Hepatic stellate cell (primary cell): Measurements from ENCODE around the gene OR11A1.

Experiments used
- DNase-seq: peaks from one replicate; pipeline ENCODE4 v3.0.0; 2011; ENCODE audit warnings: low spot score

The OR11A1 gene, protein sequence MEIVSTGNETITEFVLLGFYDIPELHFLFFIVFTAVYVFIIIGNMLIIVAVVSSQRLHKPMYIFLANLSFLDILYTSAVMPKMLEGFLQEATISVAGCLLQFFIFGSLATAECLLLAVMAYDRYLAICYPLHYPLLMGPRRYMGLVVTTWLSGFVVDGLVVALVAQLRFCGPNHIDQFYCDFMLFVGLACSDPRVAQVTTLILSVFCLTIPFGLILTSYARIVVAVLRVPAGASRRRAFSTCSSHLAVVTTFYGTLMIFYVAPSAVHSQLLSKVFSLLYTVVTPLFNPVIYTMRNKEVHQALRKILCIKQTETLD

GRCh38 chr6:29456971-29457370, at the start of gene OR11A1, which contains the start of gene OR2H1:
OR11A1 (minus strand) TSS chr6:29457071; CDS start chr6:29427641, 29,430 bp downstream.
OR2H1 (plus strand) TSS chr6:29457155; CDS start chr6:29461770, 4,615 bp downstream.
- DNase-seq: no peak

DNA sequence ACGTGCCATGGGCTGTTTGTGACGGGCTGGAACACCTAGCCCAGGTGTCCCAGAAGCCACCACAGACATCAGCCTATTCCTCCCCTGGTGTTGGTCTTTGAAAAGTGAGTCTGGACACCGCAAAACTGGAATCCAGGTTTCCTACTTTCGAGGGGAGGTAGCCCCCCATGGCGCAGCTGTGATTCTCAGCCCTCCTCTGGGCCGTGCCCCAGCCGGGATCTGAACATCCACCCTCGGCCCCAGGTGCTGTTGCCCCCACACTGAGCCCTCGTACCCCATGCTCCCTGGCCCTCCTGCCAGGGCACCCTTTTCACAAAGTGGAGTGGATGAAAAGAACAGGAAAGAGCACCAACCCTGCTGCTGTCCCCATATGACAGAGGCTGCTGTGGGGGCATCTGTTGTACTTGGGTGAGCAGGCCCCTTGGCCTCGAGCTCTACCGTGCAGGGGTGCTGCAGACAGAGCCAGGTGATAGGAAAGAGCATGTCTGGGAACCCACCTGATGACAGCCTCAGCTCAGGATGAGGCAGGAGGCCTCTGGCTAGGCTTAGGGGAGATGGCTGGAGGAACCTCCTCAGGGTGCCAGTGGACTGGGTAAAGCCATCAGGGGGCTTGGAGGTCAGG, 49.7 kb upstream of the OR11A1 start:
- no peak for DNase-seq

- no peak for DNase-seq
Observed at GRCh38 chr6:29505808-29506207, 48.9 kb upstream of the OR11A1 start.

- DNase-seq: no peak
Observed at GRCh38 chr6:29504961-29505360, 48.1 kb upstream of the OR11A1 start.

DNA sequence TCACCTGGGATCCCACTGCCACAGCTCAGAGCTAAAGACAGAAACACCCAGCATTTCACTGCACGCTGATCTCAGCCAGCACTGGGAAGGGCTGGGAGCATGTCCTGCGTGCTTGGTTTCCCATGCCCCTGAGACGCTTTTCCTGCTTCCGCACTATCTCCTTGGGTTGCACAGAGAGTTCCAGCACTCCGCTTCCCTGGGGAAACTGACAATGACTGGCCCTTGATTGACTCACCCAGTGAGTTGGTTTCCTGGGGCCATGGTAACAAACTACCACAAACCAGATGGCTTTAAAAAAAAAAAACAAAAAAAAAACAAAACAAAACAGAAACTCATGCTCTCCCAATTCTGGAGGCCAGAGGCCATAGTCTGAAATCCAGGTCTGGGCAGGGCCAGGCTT, 45.7 kb upstream of the OR11A1 start:
- no peak for DNase-seq

DNA sequence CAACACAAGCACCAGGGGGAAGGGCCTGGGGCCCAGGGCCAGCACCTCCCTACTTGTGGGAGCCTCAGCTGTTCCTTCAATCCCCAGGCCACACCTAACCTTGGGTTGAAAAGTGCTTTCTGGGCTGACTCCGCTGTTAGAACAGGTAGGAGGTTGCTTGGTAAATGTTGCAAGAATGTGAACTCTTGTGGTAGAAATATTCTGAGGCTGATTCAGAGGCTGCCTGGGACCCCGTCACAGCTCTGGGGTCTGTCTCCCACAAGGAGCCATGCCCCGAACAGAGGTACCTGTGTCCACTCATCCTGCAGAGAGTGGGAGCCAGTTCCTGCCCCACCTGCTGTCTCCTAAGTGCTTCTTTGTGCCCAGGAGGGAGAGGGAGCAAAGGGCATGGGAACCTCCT, 45.3 kb upstream of the OR11A1 start:
- no peak for DNase-seq

DNA sequence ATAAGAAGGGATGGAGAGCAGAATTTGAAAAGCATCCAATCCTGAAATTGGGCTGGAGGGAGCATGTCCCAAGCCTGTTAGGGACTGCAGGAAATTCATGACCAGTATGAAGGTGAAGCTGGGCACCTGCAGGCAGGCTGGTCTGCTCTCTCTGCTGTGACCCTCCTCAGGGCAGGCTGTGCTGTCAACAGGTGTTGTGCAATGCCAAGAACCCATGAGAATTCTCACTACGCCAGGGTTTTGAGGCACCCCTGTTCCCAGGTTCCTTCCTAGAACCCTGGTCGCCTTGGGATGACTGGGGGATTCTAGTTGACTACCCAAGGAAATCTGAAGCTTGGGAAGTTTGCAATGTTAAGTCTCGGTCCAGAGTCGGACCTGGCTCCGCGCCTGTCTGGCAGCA, 44.2 kb upstream of the OR11A1 start:
- DNase-seq: no peak

- no peak for DNase-seq
Observed at GRCh38 chr6:29500594-29500993, 43.7 kb upstream of the OR11A1 start.

GRCh38 chr6:29499704-29500103, 42.8 kb upstream of the OR11A1 start:
- DNase-seq: no peak

DNA sequence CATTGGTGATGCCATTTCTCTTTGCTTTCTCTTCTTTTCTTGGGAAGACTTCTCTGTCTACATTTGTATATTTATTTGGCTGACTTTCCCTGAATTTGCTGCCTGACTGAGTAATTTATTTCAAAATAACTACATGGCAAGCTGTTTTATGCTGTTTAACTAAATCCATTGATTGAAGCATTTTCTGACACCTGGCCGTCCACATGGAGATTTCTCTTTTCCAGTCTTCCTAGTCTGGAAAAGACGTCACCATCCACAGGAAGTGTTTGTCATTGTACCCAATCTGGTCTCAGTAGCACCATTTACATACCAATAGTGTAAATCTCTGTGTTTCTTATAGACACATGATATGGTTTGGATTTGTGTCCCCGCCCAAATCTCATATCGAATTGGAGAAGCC, 40.1 kb upstream of the OR11A1 start:
- DNase-seq: no peak

DNA sequence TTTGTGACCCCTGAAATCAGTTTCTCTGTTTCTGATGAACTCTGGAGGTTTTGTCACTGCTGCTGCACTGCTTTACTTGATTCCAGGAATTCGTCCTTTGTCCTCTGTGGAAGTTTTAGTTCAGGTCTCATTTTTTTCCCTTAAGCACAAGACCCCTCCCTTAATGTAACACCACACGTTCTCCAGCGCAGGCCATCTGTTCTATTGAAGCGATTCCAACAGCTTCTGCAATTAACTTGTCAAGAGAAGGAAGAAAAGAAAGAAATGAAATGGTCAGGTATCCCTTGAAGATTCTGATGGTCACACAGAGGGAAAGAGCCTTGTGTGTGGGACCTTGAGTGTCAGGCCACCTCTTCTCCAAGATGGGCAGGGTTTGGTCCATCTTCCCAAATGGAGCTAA, 38.7 kb upstream of the OR11A1 start:
- DNase-seq: no peak

GRCh38 chr6:29494131-29494530, 37.3 kb upstream of the OR11A1 start:
- no peak for DNase-seq

GRCh38 chr6:29493261-29493660, 36.4 kb upstream of the OR11A1 start:
- DNase-seq: no peak

DNA sequence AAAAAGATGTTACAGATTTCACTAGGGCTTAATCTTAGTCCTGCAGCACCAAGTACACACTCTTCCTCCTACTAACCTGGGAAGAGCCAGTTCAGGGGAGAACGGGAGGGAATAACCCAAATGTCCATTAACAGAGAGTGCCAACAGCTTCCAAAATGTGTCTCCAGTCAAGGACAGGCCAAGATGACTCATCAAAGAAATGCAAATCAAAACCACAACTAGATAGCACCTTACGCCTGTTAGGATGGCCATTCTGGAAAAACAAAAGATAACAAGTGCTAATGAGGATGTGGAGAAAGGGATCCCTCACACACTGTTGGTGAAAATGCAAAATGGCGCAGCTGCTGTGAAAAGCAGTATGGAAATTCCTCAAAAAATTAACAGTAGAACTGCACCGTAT, 34.7 kb upstream of the OR11A1 start:
- DNase-seq: no peak

DNA sequence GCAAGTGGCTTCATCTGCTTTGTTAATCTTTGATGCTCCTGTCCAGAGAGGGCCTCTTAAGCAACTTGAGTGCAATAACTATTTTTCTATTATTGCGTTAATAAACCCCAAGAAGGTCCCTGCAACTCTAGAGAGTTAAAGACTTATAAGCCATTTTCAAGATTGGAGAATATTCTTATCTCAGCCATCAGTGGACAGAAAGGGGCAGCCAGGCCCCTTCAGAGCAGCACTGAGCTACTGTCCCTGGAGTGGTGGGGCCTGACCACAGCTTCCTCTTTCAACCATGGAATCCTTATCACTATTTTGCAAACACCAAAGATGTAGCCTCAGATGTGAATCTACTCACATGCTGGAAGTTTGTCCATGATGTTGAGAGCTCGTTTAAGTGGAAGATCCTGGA, 33.7 kb upstream of the OR11A1 start:
- DNase-seq: no peak

DNA sequence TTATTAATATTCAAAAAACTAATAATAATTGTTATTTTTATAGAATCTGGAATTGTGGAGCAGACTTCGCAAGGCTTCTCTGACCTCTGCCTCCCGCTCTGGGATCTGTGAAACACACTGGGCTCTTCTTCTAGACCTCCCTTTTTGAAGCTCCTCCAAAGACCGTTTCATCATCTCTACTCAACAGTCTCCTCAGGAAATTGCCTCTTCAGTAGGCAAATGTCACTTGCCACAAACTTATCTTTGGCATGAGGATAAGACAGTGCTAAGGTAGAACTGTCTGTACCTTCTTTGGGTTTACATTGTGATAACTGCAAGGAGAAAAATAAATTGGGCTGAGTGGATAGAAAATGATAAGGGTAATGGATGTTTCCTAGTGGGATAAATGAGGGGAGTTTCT, 33.2 kb upstream of the OR11A1 start:
- no peak for DNase-seq

DNA sequence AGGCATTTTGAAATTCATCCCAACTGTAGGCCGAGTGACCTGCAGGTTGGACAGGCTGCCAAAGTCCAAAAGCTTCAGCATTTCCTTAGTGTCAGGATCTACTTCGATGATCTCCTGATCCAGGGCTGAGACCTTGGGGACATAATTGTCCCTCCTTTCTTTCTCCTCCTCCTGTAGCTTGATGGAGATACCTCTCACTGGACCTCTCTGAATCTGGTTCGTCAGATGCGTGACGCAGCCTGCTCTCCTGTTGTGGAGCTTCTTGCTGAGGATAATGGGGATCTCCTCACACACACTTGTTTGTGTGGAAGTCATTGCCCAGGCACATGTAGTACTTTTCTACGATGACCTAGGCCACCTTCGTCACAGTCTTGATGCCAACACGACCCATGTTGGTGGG, 32.4 kb upstream of the OR11A1 start:
- no peak for DNase-seq

DNA sequence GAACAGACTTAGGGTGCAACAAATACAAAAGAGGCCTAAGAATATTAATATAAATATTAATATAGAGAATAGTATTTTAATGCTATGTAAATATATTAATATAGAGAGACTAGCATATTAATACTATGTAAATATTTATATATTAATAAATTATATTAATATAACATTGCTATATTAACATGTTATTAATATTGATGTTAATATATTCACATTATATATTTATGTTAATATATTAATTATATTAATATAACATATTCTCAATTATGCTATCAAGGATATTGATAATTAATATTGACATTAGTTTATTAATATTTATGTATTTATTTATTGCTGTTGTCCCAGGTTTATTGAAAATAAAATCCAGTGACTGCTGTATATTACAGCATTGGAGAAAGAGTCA, 32.0 kb upstream of the OR11A1 start:
- DNase-seq: no peak

DNA sequence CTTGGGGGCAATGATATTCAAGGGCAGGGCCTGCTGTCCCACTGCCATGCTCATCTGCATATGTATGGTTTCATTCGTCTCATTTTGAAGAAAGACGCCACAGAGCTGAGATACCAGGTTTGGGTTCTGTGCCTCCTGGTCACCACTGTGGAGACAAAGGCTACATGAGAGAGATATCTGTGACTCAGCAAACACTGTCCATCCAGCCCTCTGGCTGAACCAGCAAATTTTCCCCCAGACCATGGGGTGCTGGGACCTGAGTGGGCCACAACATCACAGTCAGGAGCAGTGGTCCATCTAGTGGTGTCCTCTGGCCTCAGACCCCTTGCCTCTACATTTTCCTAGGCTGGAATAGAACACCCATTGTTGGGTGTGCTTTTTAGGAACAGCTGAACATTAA, 30.8 kb upstream of the OR11A1 start, which contains the start of gene MAS1L:
Gene MAS1L, minus strand, starts transcription at position 297 of the 400 bp plus-strand sequence. Its CDS starts 54 bp downstream, at position 243.
- DNase-seq: no peak

GRCh38 chr6:29487131-29487530, 30.3 kb upstream of the OR11A1 start:
- no peak for DNase-seq

DNA sequence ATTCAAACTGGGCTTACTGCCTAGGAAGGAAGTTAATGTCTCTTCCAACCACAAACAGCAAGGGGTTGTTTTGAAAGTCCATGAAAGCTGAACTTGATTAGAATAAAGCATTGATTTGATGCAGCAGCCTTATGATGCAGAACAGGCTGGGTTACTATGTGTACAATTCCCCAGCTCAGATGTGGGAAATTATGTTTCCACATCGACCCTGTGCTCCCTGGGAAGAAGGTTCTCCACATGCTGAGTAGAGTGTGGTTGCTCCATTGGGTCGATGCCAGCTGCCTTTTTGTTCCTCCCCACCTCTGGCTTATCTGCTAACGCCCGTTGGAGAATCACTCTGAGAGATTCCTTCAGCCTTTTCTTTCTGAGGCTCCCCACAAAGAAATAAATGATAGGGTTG, 29.7 kb upstream of the OR11A1 start:
- no peak for DNase-seq

DNA sequence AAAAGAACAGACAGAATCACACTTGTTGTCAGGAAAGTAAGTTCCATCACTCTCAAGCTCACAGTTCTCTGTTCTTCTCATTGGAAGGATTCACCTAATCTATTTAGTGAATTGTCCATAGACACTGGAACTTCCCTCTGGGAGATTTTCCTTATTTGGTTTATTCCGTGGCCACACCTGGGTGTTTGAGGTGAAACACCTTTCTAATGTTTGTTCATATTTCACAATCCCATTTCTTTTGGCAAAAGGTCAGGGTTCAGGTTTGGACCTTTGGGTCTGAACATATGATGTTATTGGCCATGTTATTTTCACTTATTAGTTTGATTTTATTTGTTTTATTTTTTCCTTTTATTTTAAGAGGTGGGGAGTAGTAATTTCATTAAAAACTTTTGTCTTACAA, 26.9 kb upstream of the OR11A1 start:
- no peak for DNase-seq

GRCh38 chr6:29483186-29483585, 26.3 kb upstream of the OR11A1 start:
- no peak for DNase-seq

- no peak for DNase-seq
Observed at GRCh38 chr6:29479560-29479959, 22.7 kb upstream of the OR11A1 start.
